ENCODE data around the gene MCM8.

- TF ChIP-seq CTCF (IDR thresholded peaks at IDR 0.05; ENCODE audit: poor library complexity) (no peak), EZH2 (IDR thresholded peaks at IDR 0.05; ENCODE audit: borderline replicate concordance) (no peak)
Measured at GRCh38 chr20:5980720-5981538, 30.5 kb downstream of the MCM8 start.

Measured in hepatocyte (in vitro differentiated cells).